Right lobe of liver (tissue), 4 donors: ENCODE results near the gene PRDM13.

ENCODE experiments used
- POLR2A ChIP-seq: fragments of 450-650 bp; IDR thresholded peaks from one replicate; pipeline ENCODE4 v1.6.1; 2017; ENCODE audit warnings: antibody characterized with exemption, mild to moderate bottlenecking
- TF ChIP-seq, protein P1 (sequence below), 4 donors: fragments of 200-600 bp in 3 of 4; fragments of 450-650 bp in 1 of 4; IDR thresholded peaks; one replicate each; pipeline versions ENCODE4 v1.5.1 to v1.8.0; 2016 to 2022; ENCODE audit warnings: antibody characterized with exemption in 4 of 4, mild to moderate bottlenecking in 2 of 4
- donor health status: DM: no; HTN: no; CAD: no.
- donor health status: DM: no; HTN: no; CAD: no.
- donor health status: DM: no; HTN: yes; CAD: no.

DNA sequence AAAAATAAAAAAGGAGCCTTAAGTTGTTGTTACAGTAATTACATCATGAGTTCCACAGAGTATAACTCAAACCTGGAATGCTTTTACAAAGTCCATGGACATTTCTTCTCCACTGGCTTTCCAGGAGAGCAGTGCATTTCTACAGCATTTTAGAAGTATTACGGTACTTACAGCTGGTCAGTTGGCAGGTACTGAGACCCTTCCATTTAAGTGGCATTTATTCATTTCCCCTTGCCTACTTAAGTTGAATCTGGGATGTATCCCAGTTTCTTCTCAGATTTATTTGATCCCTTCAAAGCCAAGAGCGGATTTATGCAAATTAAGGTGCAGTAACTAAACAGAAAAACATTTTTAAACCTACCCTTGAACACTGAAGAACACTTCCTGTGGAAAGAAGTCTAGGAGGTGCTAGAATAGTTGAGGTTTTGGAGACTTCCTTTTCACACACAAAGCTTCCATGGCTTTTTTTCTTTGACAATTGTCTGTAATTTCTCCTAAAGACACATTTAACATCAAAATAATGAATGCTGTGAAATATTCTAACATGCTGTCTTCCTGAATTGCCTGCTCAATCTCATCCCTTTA lies 3.4 kb downstream of the PRDM13 start:
- TF ChIP-seq, protein P1, sequence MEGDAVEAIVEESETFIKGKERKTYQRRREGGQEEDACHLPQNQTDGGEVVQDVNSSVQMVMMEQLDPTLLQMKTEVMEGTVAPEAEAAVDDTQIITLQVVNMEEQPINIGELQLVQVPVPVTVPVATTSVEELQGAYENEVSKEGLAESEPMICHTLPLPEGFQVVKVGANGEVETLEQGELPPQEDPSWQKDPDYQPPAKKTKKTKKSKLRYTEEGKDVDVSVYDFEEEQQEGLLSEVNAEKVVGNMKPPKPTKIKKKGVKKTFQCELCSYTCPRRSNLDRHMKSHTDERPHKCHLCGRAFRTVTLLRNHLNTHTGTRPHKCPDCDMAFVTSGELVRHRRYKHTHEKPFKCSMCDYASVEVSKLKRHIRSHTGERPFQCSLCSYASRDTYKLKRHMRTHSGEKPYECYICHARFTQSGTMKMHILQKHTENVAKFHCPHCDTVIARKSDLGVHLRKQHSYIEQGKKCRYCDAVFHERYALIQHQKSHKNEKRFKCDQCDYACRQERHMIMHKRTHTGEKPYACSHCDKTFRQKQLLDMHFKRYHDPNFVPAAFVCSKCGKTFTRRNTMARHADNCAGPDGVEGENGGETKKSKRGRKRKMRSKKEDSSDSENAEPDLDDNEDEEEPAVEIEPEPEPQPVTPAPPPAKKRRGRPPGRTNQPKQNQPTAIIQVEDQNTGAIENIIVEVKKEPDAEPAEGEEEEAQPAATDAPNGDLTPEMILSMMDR (IDR thresholded peaks at IDR 0.05): no peak
- TF ChIP-seq POLR2A: no peak
